K562 (cell line): ENCODE measurements around the gene STAT6.

Experiments
- BHLHE40 ChIP-seq: IDR thresholded peaks from 2 replicates; pipeline ENCODE4 v1.6.1; 2011; ENCODE audit warnings: low read length, improper control_type of control experiment
- CTCF ChIP-seq, 3 experiments: IDR thresholded peaks in 2 of 3; conservative IDR thresholded peaks in 1 of 3; 2 replicates each; pipeline ENCODE4 v1.5.1; 2011 to 2012; ENCODE audit warnings: low read length in 3 of 3, mild to moderate bottlenecking in 3 of 3, control low read depth in 2 of 3, improper control_type of control experiment in 1 of 3, inconsistent platforms in 1 of 3, low read depth in 1 of 3, mixed read lengths in 1 of 3, moderate library complexity in 1 of 3; ENCODE audit not compliant: insufficient read depth in 2 of 3
- EP300 ChIP-seq: IDR thresholded peaks from 2 replicates; pipeline ENCODE4 v1.6.1; 2012; ENCODE audit warnings: low read length, improper control_type of control experiment
- GABPA ChIP-seq: fragments of 200-800 bp; sonication (Bioruptor generic); conservative IDR thresholded peaks from 2 replicates; pipeline ENCODE4 v1.6.1; 2016; ENCODE audit warnings: low read depth, missing genetic modification characterization, missing compliant biosample characterization
- HDAC2 ChIP-seq: fragments of 450-650 bp; IDR thresholded peaks from 2 replicates; pipeline ENCODE4 v1.6.1; 2016; ENCODE audit warnings: mild to moderate bottlenecking
- HMG20A ChIP-seq: fragments of 450-650 bp; formaldehyde crosslinking; conservative IDR thresholded peaks from 2 replicates; pipeline ENCODE4 v1.4.0; 2020; ENCODE audit warnings: mild to moderate bottlenecking, mixed read lengths
- PKNOX1 ChIP-seq: fragments of 450-650 bp; IDR thresholded peaks from 2 replicates; pipeline ENCODE4 v1.6.1; 2016
- POLR2A ChIP-seq: fragments of 450-650 bp; conservative IDR thresholded peaks from 2 replicates; pipeline ENCODE4 v1.6.1; 2016
- ZNF224 ChIP-seq: sonication (generic); formaldehyde crosslinking; IDR thresholded peaks from 2 replicates; pipeline ENCODE4 v1.8.0; 2022; ENCODE audit warnings: mild to moderate bottlenecking, missing genetic modification reagents
- TF ChIP-seq, protein P1 (sequence below): sonication (generic); formaldehyde crosslinking; IDR thresholded peaks from 2 replicates; pipeline ENCODE4 v1.8.1; 2023; ENCODE audit warnings: mild to moderate bottlenecking, missing genetic modification reagents

DNA sequence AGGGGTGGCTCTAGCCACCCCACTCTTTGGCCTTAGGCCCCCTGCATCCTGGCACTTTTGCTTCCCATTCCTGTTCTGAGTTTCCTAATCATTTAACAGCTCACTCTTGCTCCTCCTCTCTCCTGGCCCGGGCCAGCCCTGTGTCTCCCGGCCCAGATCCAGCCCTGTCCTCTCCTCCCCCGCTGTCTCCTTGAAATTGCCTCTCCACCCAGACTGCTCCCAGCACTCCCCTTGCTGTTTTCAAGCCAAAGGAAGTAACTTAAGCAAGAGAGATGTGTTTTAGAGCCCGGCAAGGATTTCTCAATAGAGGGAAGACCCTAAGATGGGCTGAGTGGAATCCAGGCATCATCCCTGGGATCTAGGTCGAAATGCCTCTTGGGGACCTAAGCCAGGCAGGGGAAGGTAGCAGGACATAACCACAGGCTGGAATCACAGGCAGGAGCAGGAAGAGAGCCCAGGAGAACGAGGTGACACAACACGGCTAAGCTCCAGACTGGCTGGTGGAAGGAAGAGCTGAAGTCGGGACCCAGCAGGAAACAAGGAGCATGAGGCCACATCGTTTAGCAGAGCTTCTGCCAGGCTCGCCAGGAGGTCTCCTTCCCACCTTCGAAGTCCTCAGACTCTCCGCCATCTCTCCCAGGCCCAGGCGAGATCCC lies 38.2 kb upstream of the STAT6 start:
- TF ChIP-seq CTCF (IDR thresholded peaks at IDR 0.05 in 2 of 3, conservative IDR thresholded peaks at IDR 0.05 in 1 of 3; ENCODE audit: insufficient read depth in 2 of 3, low read depth in 1 of 3, low read length in 3 of 3) (no peak), HMG20A (CRISPR knock-in tag) (no peak), EP300 (no peak), POLR2A (no peak), ZNF224 (no peak), PKNOX1 (no peak), HDAC2 (no peak), BHLHE40 (no peak), GABPA (tag) (no peak)
- TF ChIP-seq, protein P1, sequence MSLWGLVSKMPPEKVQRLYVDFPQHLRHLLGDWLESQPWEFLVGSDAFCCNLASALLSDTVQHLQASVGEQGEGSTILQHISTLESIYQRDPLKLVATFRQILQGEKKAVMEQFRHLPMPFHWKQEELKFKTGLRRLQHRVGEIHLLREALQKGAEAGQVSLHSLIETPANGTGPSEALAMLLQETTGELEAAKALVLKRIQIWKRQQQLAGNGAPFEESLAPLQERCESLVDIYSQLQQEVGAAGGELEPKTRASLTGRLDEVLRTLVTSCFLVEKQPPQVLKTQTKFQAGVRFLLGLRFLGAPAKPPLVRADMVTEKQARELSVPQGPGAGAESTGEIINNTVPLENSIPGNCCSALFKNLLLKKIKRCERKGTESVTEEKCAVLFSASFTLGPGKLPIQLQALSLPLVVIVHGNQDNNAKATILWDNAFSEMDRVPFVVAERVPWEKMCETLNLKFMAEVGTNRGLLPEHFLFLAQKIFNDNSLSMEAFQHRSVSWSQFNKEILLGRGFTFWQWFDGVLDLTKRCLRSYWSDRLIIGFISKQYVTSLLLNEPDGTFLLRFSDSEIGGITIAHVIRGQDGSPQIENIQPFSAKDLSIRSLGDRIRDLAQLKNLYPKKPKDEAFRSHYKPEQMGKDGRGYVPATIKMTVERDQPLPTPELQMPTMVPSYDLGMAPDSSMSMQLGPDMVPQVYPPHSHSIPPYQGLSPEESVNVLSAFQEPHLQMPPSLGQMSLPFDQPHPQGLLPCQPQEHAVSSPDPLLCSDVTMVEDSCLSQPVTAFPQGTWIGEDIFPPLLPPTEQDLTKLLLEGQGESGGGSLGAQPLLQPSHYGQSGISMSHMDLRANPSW (CRISPR knock-in tag): no peak
